Muscle layer of duodenum (tissue), 2 donors: Measurements from ENCODE around the gene C8B.

ENCODE experiments used
- H3K27ac ChIP-seq: one replicate; pipeline ENCODE4 v1.7.0; 2013; ENCODE audit warnings: mild to moderate bottlenecking, low read length
- H3K27me3 ChIP-seq: one replicate; pipeline ENCODE4 v1.7.0; 2013; ENCODE audit warnings: low read depth, mild to moderate bottlenecking, control low read depth, low read length
- H3K36me3 ChIP-seq, 2 donors: one replicate each; pipeline ENCODE4 v1.7.0; 2013; ENCODE audit warnings: low read length in 2 of 2, control low read depth in 1 of 2, mild to moderate bottlenecking in 1 of 2; ENCODE audit not compliant: insufficient read depth in 2 of 2, control insufficient read depth in 1 of 2
- H3K4me1 ChIP-seq, 2 donors: one replicate each; pipeline ENCODE4 v1.7.0; 2013; ENCODE audit warnings: low read length in 2 of 2, mild to moderate bottlenecking in 2 of 2, control low read depth in 1 of 2, moderate library complexity in 1 of 2; ENCODE audit not compliant: insufficient read depth in 2 of 2, control insufficient read depth in 1 of 2
- H3K4me3 ChIP-seq, 2 donors: one replicate each; pipeline ENCODE4 v1.7.0; 2013; ENCODE audit warnings: low read length in 2 of 2, low read depth in 1 of 2, mild to moderate bottlenecking in 1 of 2
- H3K9me3 ChIP-seq, 2 donors: one replicate each; pipeline ENCODE4 v1.7.0; 2013; ENCODE audit warnings: low read length in 2 of 2, control low read depth in 1 of 2, mild to moderate bottlenecking in 1 of 2; ENCODE audit not compliant: control insufficient read depth in 1 of 2
- donor health status: healthy.

The C8B gene

GRCh38 chr1:56954664-56955063 is 11.2 kb downstream of the C8B start:
- Histone ChIP-seq H3K4me3 (no peak overlapping the region), H3K4me1 (no peaks in the 10 kb centered on the region)

GRCh38 chr1:56953386-56953785 is 12.4 kb downstream of the C8B start:
- Histone ChIP-seq H3K9me3 (no peaks in the 10 kb centered on the region), H3K27me3 (no peaks in the 10 kb centered on the region), H3K4me1 (no peaks in the 10 kb centered on the region), H3K36me3 (no peaks in the 10 kb centered on the region), H3K27ac (no peak overlapping the region), H3K4me3 (no peak overlapping the region)

More at GRCh38 chr1:56954664-56955063, 11.2 kb downstream of the C8B start:
- Histone ChIP-seq H3K36me3 (no peaks in the 10 kb centered on the region), H3K27ac (no peak overlapping the region), H3K27me3 (no peaks in the 10 kb centered on the region), H3K9me3 (no peaks in the 10 kb centered on the region)

- no peak overlapping the region for H3K4me3 ChIP-seq
- no peak overlapping the region for H3K27ac ChIP-seq
- no peaks in the 10 kb centered on the region for H3K27me3 ChIP-seq
- no peaks in the 10 kb centered on the region for H3K9me3 ChIP-seq
- H3K4me1 ChIP-seq: no peaks in the 10 kb centered on the region
- H3K36me3 ChIP-seq: no peaks in the 10 kb centered on the region
Measured at GRCh38 chr1:56952501-56952900, 13.3 kb downstream of the C8B start.

- Histone ChIP-seq H3K36me3 (no peaks in the 10 kb centered on the region), H3K27me3 (no peaks in the 10 kb centered on the region), H3K4me1 (no peaks in the 10 kb centered on the region), H3K27ac (no peak overlapping the region), H3K4me3 (no peak overlapping the region), H3K9me3 (no peaks in the 10 kb centered on the region)
Measured at GRCh38 chr1:56948403-56949023, 17.3 kb downstream of the C8B start.

- no peaks in the 10 kb centered on the region for H3K9me3 ChIP-seq
Measured at GRCh38 chr1:56940039-56940438, 25.8 kb downstream of the C8B start.

GRCh38 chr1:56939209-56939608 is 26.6 kb downstream of the C8B start:
- Histone ChIP-seq H3K9me3 (no peaks in the 10 kb centered on the region), H3K4me1 (no peaks in the 10 kb centered on the region), H3K27ac (no peak overlapping the region), H3K4me3 (no peak overlapping the region), H3K36me3 (no peaks in the 10 kb centered on the region), H3K27me3 (no peaks in the 10 kb centered on the region)

More at GRCh38 chr1:56940039-56940438, 25.8 kb downstream of the C8B start:
- Histone ChIP-seq H3K4me1 (no peaks in the 10 kb centered on the region), H3K4me3 (no peak overlapping the region), H3K27ac (no peak overlapping the region), H3K36me3 (no peaks in the 10 kb centered on the region), H3K27me3 (no peaks in the 10 kb centered on the region)

GRCh38 chr1:56938646-56939045 is 27.2 kb downstream of the C8B start:
- Histone ChIP-seq H3K36me3 (no peaks in the 10 kb centered on the region), H3K27me3 (no peaks in the 10 kb centered on the region), H3K9me3 (no peaks in the 10 kb centered on the region), H3K4me1 (no peaks in the 10 kb centered on the region), H3K4me3 (no peak overlapping the region), H3K27ac (no peak overlapping the region)

- Histone ChIP-seq H3K4me3 (no peak overlapping the region), H3K27me3 (no peaks in the 10 kb centered on the region), H3K36me3 (no peaks in the 10 kb centered on the region), H3K27ac (no peak overlapping the region), H3K9me3 (no peaks in the 10 kb centered on the region), H3K4me1 (no peaks in the 10 kb centered on the region)
Measured at GRCh38 chr1:56934430-56935060, 31.3 kb downstream of the C8B start.

GRCh38 chr1:56933606-56934005 is 32.2 kb downstream of the C8B start:
- Histone ChIP-seq H3K36me3 (no peaks in the 10 kb centered on the region), H3K4me1 (no peaks in the 10 kb centered on the region), H3K4me3 (no peak overlapping the region), H3K27ac (no peak overlapping the region), H3K9me3 (no peaks in the 10 kb centered on the region), H3K27me3 (no peaks in the 10 kb centered on the region)

GRCh38 chr1:56933161-56933560 is 32.7 kb downstream of the C8B start:
- Histone ChIP-seq H3K27ac (no peak overlapping the region), H3K9me3 (no peaks in the 10 kb centered on the region), H3K27me3 (no peaks in the 10 kb centered on the region), H3K36me3 (no peaks in the 10 kb centered on the region), H3K4me3 (no peak overlapping the region), H3K4me1 (no peaks in the 10 kb centered on the region)

- H3K27me3 ChIP-seq: no peaks in the 10 kb centered on the region
- no peak overlapping the region for H3K27ac ChIP-seq
Measured at GRCh38 chr1:56931686-56932085, 34.1 kb downstream of the C8B start.

GRCh38 chr1:56931211-56931610 is 34.6 kb downstream of the C8B start:
- Histone ChIP-seq H3K4me3 (no peak overlapping the region), H3K27me3 (no peaks in the 10 kb centered on the region), H3K36me3 (no peaks in the 10 kb centered on the region), H3K27ac (no peak overlapping the region), H3K9me3 (no peaks in the 10 kb centered on the region), H3K4me1 (no peaks in the 10 kb centered on the region)

More at GRCh38 chr1:56931686-56932085, 34.1 kb downstream of the C8B start:
- Histone ChIP-seq H3K4me1 (no peaks in the 10 kb centered on the region), H3K9me3 (no peaks in the 10 kb centered on the region), H3K36me3 (no peaks in the 10 kb centered on the region), H3K4me3 (no peak overlapping the region)
